GM06990 (cell line): ENCODE measurements around the gene C4orf17.

Source experiments
- DNase-seq: peaks from one replicate; pipeline ENCODE4 v3.0.0-alpha.2; 2011; ENCODE audit not compliant: insufficient read length; ENCODE audit errors: extremely low read depth
- H3K27me3 ChIP-seq: replicated peaks from 2 replicates; pipeline ENCODE4 v1.6.0; 2011; ENCODE audit warnings: low read length; ENCODE audit not compliant: control insufficient read depth, insufficient read depth
- H3K36me3 ChIP-seq: 2 replicates; pipeline ENCODE4 v1.5.1; 2011; ENCODE audit warnings: low read length; ENCODE audit not compliant: control insufficient read depth, insufficient read depth
- H3K4me3 ChIP-seq: replicated peaks from 2 replicates; pipeline ENCODE4 v1.5.1; 2011; ENCODE audit warnings: low read depth, mild to moderate bottlenecking, control low read depth, low read length
- CTCF ChIP-seq: IDR thresholded peaks from 2 replicates; pipeline ENCODE4 v1.5.1; 2011; ENCODE audit warnings: low read length, control low read depth, mild to moderate bottlenecking, inconsistent platforms; ENCODE audit not compliant: insufficient read depth, poor library complexity, severe bottlenecking

Gene C4orf17

GRCh38 chr4:99490286-99490685, 20.5 kb upstream of the C4orf17 start:
- no peaks in the 10 kb centered on the region for H3K36me3 ChIP-seq
- DNase-seq, result no peak
- H3K27me3 ChIP-seq, result no peaks in the 10 kb centered on the region; the same call in 1 of the 2 replicates
- no peak overlapping the region for H3K4me3 ChIP-seq
- no peak for TF ChIP-seq CTCF

GRCh38 chr4:99504804-99505502, 5.9 kb upstream of the C4orf17 start:
- TF ChIP-seq CTCF, result no peak
- no peaks in the 10 kb centered on the region for H3K27me3 ChIP-seq
- no peak overlapping the region for H3K4me3 ChIP-seq
- DNase-seq, result no peak
- no peaks in the 10 kb centered on the region for H3K36me3 ChIP-seq

GRCh38 chr4:99506781-99507180, 4.0 kb upstream of the C4orf17 start:
- Histone ChIP-seq H3K36me3 (no peaks in the 10 kb centered on the region), H3K4me3 (no peak overlapping the region), H3K27me3 (no peaks in the 10 kb centered on the region)
- no peak for DNase-seq
- no peak for TF ChIP-seq CTCF

- no peak for TF ChIP-seq CTCF
- Histone ChIP-seq H3K27me3 (no peaks in the 10 kb centered on the region), H3K4me3 (no peak overlapping the region), H3K36me3 (no peaks in the 10 kb centered on the region)
- no peak for DNase-seq
Observed at GRCh38 chr4:99507349-99507748, 3.5 kb upstream of the C4orf17 start.

- no peak for DNase-seq
- no peaks in the 10 kb centered on the region for H3K27me3 ChIP-seq
- H3K4me3 ChIP-seq, result no peak overlapping the region
- H3K36me3 ChIP-seq, result no peaks in the 10 kb centered on the region
- no peak for TF ChIP-seq CTCF
Observed at GRCh38 chr4:99507762-99508161, 3.1 kb upstream of the C4orf17 start.
